Posterior vena cava (tissue), 2 donors: ENCODE measurements around the gene CFAP77. TPM values are rescaled to one million over a fixed set of nuclear protein-coding genes. Genes with fewer than 3 reads are reported as not detected.

Experiments used
- DNase-seq: peaks from one replicate; pipeline ENCODE4 v3.0.0-alpha.2; 2020; ENCODE audit warnings: low spot score
- intact Hi-C, 2 donors: fragments of 100-400 bp; cut with DNase I; formaldehyde crosslinking; loops; one replicate each; pipeline versions ENCODE4 v1.14.1 to v1.14.2; 2022 to 2023
- total RNA-seq, 2 donors: library from RNA; stranded (reverse); fragmentation: NEBNext Ultra II Directional; extraction: Animal tissue kit (Norgen Biotek cat#: 25700); gene quantifications; one replicate each; pipeline ENCODE4 v1.2.1, GENCODE V29; 2021
- donor health status: DM: yes; HTN: yes; CAD: no.
- donor health status: DM: yes; HTN: yes; CAD: no.

Gene CFAP77
- total RNA-seq, 2 donors from 2014 or later: not detected

- DNase-seq: peak; percentile 88
- intact Hi-C loops: loop anchor here in 1 of 2 donors (5.0 kb wide), 2 partner anchors 64 to 294 kb away; no protein-coding TSS in a partner anchor
These were observed 97.9 kb downstream of the CFAP77 start for GRCh38 chr9:132507670-132508469.

- intact Hi-C loops: loop anchor here in 1 of 2 donors (5.0 kb wide), 2 partner anchors 62 to 292 kb away; no protein-coding TSS in a partner anchor
- DNase-seq: peak; percentile 82
These were observed 100.2 kb downstream of the CFAP77 start for GRCh38 chr9:132509928-132510874.

GRCh38 chr9:132511191-132511999 lies 101.4 kb downstream of the CFAP77 start:
- intact Hi-C loops: no loop called here

GRCh38 chr9:132513416-132513815 lies 103.4 kb downstream of the CFAP77 start:
- intact Hi-C loops: no loop called here
- DNase-seq: peak; percentile 38

More at GRCh38 chr9:132511191-132511999, 101.4 kb downstream of the CFAP77 start:
- DNase-seq: peak; percentile 78

GRCh38 chr9:132514011-132514744 lies 104.2 kb downstream of the CFAP77 start:
- intact Hi-C loops: no loop called here

GRCh38 chr9:132514821-132515220 lies 104.8 kb downstream of the CFAP77 start:
- DNase-seq: peak; percentile 51
- intact Hi-C loops: loop anchor here in 1 of 2 donors (5.0 kb wide), 1 partner anchor 57 kb away; no protein-coding TSS in a partner anchor

More at GRCh38 chr9:132514011-132514744, 104.2 kb downstream of the CFAP77 start:
- DNase-seq: peak; percentile 57

GRCh38 chr9:132516301-132516700 lies 106.3 kb downstream of the CFAP77 start:
- DNase-seq: no peak
- intact Hi-C loops: loop anchor here in 1 of 2 donors (5.0 kb wide), 1 partner anchor 56 kb away; no protein-coding TSS in a partner anchor

GRCh38 chr9:132516911-132517310 lies 106.9 kb downstream of the CFAP77 start:
- peak; percentile 41 for DNase-seq
- intact Hi-C loops: loop anchor here in 1 of 2 donors (5.0 kb wide), 1 partner anchor 55 kb away; no protein-coding TSS in a partner anchor

GRCh38 chr9:132517815-132518550 lies 108.0 kb downstream of the CFAP77 start:
- intact Hi-C loops: loop anchor here in 1 of 2 donors (5.0 kb wide), 1 partner anchor 54 kb away; no protein-coding TSS in a partner anchor
- peak; percentile 44 for DNase-seq

- intact Hi-C loops: loop anchor here in 1 of 2 donors (5.0 kb wide), 1 partner anchor 54 kb away; no protein-coding TSS in a partner anchor
- DNase-seq: peak; percentile 75
These were observed 108.6 kb downstream of the CFAP77 start for GRCh38 chr9:132518626-132519025.

- DNase-seq: no peak
- intact Hi-C loops: loop anchor here in 1 of 2 donors (5.0 kb wide), 1 partner anchor 53 kb away; no protein-coding TSS in a partner anchor
These were observed 109.0 kb downstream of the CFAP77 start for GRCh38 chr9:132519033-132519432.

- intact Hi-C loops: no loop called here
- peak; percentile 62 for DNase-seq
These were observed 110.6 kb downstream of the CFAP77 start for GRCh38 chr9:132520612-132521011.

- intact Hi-C loops: no loop called here
- DNase-seq: no peak
These were observed 115.5 kb downstream of the CFAP77 start for GRCh38 chr9:132525308-132526023.

GRCh38 chr9:132531195-132531594 lies 121.2 kb downstream of the CFAP77 start:
- intact Hi-C loops: no loop called here
- DNase-seq: no peak

GRCh38 chr9:132531710-132532570 lies 121.9 kb downstream of the CFAP77 start:
- intact Hi-C loops: no loop called here
- no peak for DNase-seq
